Measurements from ENCODE around the gene MED12L. TPM values are rescaled to one million over a fixed set of nuclear protein-coding genes. Genes with fewer than 3 reads are reported as not detected.

The MED12L gene
- total and polyA plus RNA-seq, 10 of the 15 experiments (the other 5 are each of a cell fraction or from before 2014, with no cell fraction given): 0.01 to 0.06 (median 0.03) TPM; not detected in 2

- Histone ChIP-seq H3K9me3 (replicated peaks; ENCODE audit: control insufficient read depth, insufficient read depth, low read length) (no peaks in the 10 kb centered on the region), H3K36me3 (ENCODE audit: control insufficient read depth in 2 of 2, insufficient read depth in 2 of 2, low read length in 1 of 2) (no peaks in the 10 kb centered on the region), H3K4me2 (ENCODE audit: control insufficient read depth, insufficient read depth) (no peak overlapping the region), H3K4me3 (no peak overlapping the region), H3K27me3 (replicated peaks in 1 of 2; ENCODE audit: control insufficient read depth in 2 of 2, insufficient read depth in 2 of 2, low read length in 1 of 2) (no peaks in the 10 kb centered on the region; a peak in 2 of 4 replicates), H4K20me1 (ENCODE audit: control insufficient read depth, insufficient read depth) (no peaks in the 10 kb centered on the region), H3K9ac (ENCODE audit: control insufficient read depth, insufficient read depth, low read length) (no peak overlapping the region), H3K27ac (ENCODE audit: control insufficient read depth, insufficient read depth) (no peak overlapping the region), H2AFZ (ENCODE audit: control insufficient read depth, low read depth, low read length) (no peak overlapping the region), H3K4me1 (ENCODE audit: control insufficient read depth, insufficient read depth, low read length) (no peaks in the 10 kb centered on the region), H3K79me2 (ENCODE audit: control insufficient read depth, insufficient read depth, low read length) (no peaks in the 10 kb centered on the region)
- BruUV-seq (replicated peaks): no TSS peak
- ChIA-PET RAD21 (ENCODE audit: unreplicated experiment) (no interaction called here), SMC1A (ENCODE audit: uncharacterized antibody, unreplicated experiment) (no interaction called here), CTCF (interaction anchor here (2.3 kb wide), 1 partner anchor 8 kb away, joined by 16 read pairs; no protein-coding TSS in a partner anchor), POLR2A (no interaction called here)
- in situ Hi-C loops (cut with MboI): no loop called here
- no peak; the same call in 2 of the 3 replicates for ATAC-seq
- no peak for FAIRE-seq
- DNase-seq (ENCODE audit: low read depth, low spot score): no peak
- intact Hi-C loops (cut with micrococcal nuclease; ENCODE audit: unreplicated experiment): no loop called here
- 31% methylated on average over 7 of the region's 7 CpGs for WGBS (ENCODE audit: insufficient coverage, insufficient replicate concordance, low lambda C conversion rate, missing lambda C conversion rate)
- TF ChIP-seq ZBTB40 (IDR thresholded peaks at IDR 0.05; ENCODE audit: borderline replicate concordance) (no peak), IKZF1 (conservative IDR thresholded peaks at IDR 0.05) (no peak), SRF (IDR thresholded peaks at IDR 0.05; ENCODE audit: low read depth in 2 of 2, low read length in 2 of 2) (no peak), HSF1 (IDR thresholded peaks at IDR 0.05; ENCODE audit: low read depth, low read length) (no peak), E4F1 (IDR thresholded peaks at IDR 0.05; ENCODE audit: borderline replicate concordance, partially characterized antibody) (no peak), ELK1 (IDR thresholded peaks at IDR 0.05; ENCODE audit: low read depth, low read length) (no peak), MAX (IDR thresholded peaks at IDR 0.05; ENCODE audit: low read depth, low read length) (no peak), IKZF2 (IDR thresholded peaks at IDR 0.05) (no peak), PBX3 (IDR thresholded peaks at IDR 0.05; ENCODE audit: insufficient replicate concordance, low read depth, low read length) (no peak), SREBF1 (IDR thresholded peaks at IDR 0.05; ENCODE audit: low read length) (no peak)
These were observed 391.0 kb downstream of the MED12L start for GRCh38 chr3:151476344-151477018.

All from GM12878 (cell line).